ENCODE measurements around the gene FBXL16.

Gene FBXL16

GRCh38 chr16:643050-643368 is 62.6 kb downstream of the FBXL16 start:
- no peak for DNase-seq (ENCODE audit: low read depth in 1 of 2, low spot score in 1 of 2)
- TF ChIP-seq SPI1 (IDR thresholded peaks at IDR 0.05; ENCODE audit: borderline replicate concordance, low read depth) (no peak), GABPA (IDR thresholded peaks at IDR 0.05; ENCODE audit: low read depth) (no peak), POLR2AphosphoS5 (IDR thresholded peaks at IDR 0.05; ENCODE audit: low read depth) (no peak)
- TF ChIP-seq, protein P1, sequence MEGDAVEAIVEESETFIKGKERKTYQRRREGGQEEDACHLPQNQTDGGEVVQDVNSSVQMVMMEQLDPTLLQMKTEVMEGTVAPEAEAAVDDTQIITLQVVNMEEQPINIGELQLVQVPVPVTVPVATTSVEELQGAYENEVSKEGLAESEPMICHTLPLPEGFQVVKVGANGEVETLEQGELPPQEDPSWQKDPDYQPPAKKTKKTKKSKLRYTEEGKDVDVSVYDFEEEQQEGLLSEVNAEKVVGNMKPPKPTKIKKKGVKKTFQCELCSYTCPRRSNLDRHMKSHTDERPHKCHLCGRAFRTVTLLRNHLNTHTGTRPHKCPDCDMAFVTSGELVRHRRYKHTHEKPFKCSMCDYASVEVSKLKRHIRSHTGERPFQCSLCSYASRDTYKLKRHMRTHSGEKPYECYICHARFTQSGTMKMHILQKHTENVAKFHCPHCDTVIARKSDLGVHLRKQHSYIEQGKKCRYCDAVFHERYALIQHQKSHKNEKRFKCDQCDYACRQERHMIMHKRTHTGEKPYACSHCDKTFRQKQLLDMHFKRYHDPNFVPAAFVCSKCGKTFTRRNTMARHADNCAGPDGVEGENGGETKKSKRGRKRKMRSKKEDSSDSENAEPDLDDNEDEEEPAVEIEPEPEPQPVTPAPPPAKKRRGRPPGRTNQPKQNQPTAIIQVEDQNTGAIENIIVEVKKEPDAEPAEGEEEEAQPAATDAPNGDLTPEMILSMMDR (IDR thresholded peaks at IDR 0.05; ENCODE audit: insufficient read depth, low read length), result no peak
- TF ChIP-seq, protein P2, sequence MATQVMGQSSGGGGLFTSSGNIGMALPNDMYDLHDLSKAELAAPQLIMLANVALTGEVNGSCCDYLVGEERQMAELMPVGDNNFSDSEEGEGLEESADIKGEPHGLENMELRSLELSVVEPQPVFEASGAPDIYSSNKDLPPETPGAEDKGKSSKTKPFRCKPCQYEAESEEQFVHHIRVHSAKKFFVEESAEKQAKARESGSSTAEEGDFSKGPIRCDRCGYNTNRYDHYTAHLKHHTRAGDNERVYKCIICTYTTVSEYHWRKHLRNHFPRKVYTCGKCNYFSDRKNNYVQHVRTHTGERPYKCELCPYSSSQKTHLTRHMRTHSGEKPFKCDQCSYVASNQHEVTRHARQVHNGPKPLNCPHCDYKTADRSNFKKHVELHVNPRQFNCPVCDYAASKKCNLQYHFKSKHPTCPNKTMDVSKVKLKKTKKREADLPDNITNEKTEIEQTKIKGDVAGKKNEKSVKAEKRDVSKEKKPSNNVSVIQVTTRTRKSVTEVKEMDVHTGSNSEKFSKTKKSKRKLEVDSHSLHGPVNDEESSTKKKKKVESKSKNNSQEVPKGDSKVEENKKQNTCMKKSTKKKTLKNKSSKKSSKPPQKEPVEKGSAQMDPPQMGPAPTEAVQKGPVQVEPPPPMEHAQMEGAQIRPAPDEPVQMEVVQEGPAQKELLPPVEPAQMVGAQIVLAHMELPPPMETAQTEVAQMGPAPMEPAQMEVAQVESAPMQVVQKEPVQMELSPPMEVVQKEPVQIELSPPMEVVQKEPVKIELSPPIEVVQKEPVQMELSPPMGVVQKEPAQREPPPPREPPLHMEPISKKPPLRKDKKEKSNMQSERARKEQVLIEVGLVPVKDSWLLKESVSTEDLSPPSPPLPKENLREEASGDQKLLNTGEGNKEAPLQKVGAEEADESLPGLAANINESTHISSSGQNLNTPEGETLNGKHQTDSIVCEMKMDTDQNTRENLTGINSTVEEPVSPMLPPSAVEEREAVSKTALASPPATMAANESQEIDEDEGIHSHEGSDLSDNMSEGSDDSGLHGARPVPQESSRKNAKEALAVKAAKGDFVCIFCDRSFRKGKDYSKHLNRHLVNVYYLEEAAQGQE (IDR thresholded peaks at IDR 0.05; ENCODE audit: insufficient replicate concordance, low read depth), result no peak
- Histone ChIP-seq H3K27ac (replicated peaks) (peak overlapping the region; percentile 93), H3K27me3 (ENCODE audit: insufficient read depth, poor library complexity, severe bottlenecking) (no peaks in the 10 kb centered on the region), H3K4me3 (replicated peaks; ENCODE audit: insufficient read depth, low read length) (peak overlapping the region; percentile 68)

Measured in HL-60 (cell line).